Activated CD4-positive, CD25-positive, alpha-beta regulatory T cell treated with anti-CD3 and anti-CD28 coated beads, Interleukin-2, amount 50 U/mL, for 72 hours (primary cell): ENCODE data around the gene SYT17.

Experiments
- DNase-seq: peaks from one replicate; pipeline ENCODE4 v3.0.0; 2021

Gene SYT17

GRCh38 chr16:19139436-19140091, 28.5 kb upstream of the SYT17 start:
- DNase-seq: no peak

- no peak for DNase-seq
Observed at GRCh38 chr16:19140396-19140795, 27.6 kb upstream of the SYT17 start.

DNA sequence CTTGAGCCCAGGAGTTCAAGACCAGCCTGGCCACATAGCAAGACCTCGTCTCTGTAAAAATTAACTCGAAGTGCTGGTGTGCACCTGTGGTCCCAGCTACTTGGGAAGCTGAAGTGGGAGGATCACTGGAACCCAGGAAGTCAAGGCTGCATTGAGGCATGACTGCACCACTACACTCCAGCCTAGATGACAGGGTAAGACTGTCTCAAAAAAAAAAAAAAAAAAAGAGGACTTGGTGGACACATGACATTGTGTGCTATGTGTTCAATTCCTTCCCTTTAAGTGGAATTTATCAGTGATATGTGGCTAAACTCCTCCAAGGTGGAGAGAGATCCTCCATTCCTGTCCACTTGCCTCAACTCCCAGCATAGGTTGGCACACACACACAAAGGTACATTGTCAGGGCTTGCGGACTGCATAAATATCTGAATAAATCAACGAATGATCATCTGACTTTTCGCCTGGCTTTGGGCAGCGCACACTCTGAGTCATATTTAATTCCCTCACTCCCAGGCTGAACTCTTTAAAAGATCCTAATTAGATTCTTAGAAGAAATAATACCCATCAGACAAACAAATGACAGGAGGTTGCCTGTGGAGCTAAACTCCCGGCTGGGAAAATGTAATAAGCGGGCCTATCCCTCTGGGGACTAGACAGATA, 25.0 kb upstream of the SYT17 start:
- no peak for DNase-seq

DNA sequence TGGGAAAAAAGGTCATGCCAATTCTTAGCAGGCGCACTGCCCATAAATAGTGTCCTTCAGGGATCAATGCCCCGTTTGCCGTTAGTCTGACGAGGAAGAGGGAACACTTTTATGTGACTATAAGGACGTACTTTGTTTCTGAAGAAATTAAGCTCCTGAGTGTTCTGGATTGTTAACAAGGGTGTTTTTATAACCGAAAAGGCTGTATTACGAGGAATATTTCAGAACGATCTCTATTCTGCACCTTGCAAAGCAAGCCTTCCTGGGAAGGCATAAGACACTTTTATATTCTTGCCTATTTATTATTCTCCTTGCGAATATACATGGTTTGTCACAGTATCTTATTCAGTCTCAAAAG, 24.5 kb upstream of the SYT17 start:
- DNase-seq: no peak

- no peak for DNase-seq
Observed at GRCh38 chr16:19145010-19145409, 23.0 kb upstream of the SYT17 start.

- DNase-seq: no peak
Observed at GRCh38 chr16:19147126-19147525, 20.9 kb upstream of the SYT17 start.

- DNase-seq: no peak
Observed at GRCh38 chr16:19147627-19148026, 20.4 kb upstream of the SYT17 start.

- DNase-seq: no peak
Observed at GRCh38 chr16:19148189-19148588, 19.9 kb upstream of the SYT17 start.

GRCh38 chr16:19151310-19151709, 16.7 kb upstream of the SYT17 start:
- DNase-seq: no peak

GRCh38 chr16:19152042-19152441, 16.0 kb upstream of the SYT17 start:
- no peak for DNase-seq

DNA sequence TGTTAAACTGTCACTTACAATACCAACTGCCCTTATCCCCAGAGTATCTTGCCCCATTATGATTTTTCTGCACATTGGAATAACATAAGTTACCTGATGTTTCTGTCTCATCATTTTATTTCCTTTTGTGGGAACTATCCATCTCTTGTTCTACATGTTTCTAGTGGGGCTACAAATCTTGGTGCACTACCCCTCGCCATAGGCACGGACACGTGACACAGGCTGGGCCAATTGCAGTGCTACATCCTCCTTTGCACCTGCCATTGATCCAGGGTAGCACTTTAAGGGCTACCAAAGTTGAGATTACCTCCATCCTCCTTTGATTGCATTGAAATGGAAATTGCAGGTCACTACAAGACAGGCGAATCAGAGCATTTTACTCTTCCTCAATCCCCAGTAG, 14.2 kb upstream of the SYT17 start:
- no peak for DNase-seq

DNA sequence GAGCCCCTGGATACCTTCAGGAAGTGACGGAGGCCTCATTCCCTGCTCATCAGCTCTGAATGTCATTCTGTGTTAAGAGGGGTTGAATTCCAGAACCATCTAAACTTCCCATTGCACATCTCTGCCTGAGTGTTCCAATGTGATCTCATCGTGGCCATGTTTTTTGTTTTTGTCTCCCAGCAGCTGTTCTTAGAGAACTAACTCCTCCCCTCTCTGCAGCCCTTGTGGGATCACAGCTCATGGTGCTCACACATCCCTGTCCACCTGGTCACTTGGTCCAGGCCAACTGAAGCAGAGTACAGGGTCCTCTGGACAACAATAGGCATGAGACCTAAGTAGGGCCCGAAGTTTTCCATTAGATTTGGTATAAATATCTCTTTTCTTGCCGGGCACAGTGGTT, 6.0 kb upstream of the SYT17 start:
- DNase-seq: no peak

- no peak for DNase-seq
Observed at GRCh38 chr16:19163215-19163614, 4.8 kb upstream of the SYT17 start.

DNA sequence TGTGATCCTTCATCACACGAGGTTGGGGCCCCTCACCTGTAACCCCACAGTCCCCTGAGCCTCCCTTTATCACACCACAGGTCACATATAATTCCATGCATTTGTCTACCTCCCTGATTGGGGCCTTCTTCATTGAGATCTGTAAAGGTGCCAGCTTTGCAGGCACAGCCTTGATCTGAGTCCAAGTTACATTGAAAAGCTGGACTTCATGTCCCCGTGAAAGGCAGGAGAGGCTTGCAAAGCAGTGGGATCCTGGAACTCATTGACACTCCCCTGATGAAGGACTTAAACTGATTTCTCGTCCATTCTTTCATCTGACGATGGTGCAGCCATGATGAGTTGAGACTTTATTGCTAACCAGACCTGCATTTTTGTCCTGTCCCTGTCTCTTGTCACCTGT, 3.8 kb upstream of the SYT17 start:
- DNase-seq: no peak

DNA sequence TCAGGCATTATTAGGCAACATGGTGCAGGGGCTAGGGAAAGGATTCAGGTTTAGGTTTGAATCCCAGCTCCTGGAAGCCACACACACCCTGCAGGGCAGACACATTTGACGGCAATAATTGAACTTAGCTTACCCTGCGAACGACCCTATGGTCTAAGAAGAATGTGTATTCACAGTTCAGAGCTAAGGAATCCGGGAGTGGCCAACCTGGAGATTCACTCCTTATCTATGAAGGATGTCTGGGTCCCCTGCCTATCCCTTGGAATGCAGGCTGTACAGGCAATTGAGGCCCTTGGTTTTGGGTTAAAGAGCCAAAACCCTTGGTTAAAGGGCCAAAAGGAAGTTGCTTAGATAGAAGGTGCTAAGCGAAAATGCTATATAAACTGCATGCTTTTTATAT, 2.9 kb upstream of the SYT17 start:
- no peak for DNase-seq

DNA sequence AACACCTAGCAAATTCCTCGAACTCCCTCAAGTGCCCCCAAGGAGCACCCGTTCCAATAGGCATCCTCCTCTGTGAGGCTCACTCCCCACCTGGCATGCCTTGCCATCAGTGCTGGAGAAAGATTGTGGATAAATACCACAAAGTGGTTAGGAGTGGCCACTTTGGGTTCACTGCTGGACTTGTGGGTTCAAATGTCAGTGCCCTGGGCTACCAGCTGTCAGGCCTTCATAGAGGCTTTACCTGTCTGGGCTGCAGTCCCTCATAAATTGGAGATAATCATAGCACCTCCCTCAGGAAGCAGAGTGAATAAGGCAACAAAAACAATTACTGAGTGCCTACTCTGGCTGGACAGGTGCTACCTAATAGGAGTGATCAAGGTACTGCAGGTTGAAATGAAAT, 1.5 kb upstream of the SYT17 start:
- no peak for DNase-seq

DNA sequence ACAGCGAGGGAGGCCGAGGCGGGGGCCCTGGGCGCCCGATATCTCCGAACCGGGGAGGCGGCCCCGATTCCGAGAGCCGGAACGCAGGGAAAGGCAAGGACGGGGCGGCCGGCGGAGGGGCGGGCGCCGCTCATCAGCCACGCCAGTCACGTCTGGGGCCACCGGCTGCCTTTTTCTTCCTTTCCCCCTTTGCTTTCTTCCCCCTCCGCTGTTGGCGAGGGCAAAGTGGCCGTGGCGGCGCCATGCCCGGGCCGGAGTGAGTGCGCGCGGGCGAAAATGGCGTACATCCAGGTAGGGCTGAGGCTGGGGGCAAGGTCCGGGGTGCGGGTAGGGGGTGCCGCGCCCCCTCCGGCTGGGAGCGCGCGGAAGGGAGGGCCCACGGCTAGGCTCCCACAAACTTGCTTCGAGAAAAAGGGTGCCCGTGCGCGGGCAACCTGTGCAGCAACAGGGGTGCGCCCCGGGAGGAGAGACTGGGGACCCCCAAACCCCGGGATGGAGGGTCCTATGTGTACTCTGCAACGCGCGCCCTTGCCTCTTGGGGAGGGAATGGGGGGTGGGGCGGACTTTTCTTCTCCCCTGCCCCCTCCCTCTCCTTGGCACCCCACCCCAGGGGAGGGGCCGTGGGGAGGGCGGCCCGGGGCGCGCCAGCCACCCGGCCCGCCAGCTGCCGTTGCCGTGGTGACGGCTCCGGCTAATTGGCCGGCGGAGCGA, 486 bp downstream of the SYT17 start:
- no peak for DNase-seq

- no peak for DNase-seq
Observed at GRCh38 chr16:19169082-19169639, 1.1 kb downstream of the SYT17 start.

- DNase-seq: no peak
Observed at GRCh38 chr16:19170043-19170655, 2.1 kb downstream of the SYT17 start.

DNA sequence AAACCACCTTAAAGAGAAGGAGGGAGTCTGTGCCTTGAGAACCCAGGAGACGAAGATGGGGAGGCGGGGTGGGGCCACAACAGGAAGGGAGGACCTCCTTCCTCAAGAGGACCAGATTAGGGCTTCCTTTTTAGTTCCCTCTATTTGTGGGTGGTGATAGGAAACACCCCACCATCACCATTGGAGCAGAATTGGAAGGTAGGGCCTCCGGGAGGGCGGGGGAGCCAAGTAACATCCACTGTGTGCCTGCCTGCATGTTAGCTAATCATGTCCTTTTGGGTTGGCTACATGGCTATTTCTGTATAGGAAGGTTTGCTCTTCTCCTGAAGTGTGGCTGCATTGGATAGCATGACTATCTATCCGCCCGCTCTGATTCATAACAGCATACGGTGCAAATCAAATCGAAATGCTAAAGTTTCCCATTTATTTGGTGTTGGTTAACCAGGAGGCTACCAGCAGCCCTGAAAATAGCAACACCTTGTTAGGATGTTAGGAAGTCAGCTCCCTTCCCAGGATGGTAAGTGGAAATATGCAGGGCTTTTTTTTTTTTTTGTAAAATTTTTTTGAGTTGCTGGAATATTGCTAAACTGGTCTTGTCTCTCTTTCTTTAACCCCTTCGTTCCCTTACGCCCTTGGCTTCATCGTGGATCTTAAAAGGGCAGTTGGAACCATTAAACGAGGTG, 4.2 kb downstream of the SYT17 start:
- DNase-seq: no peak

DNA sequence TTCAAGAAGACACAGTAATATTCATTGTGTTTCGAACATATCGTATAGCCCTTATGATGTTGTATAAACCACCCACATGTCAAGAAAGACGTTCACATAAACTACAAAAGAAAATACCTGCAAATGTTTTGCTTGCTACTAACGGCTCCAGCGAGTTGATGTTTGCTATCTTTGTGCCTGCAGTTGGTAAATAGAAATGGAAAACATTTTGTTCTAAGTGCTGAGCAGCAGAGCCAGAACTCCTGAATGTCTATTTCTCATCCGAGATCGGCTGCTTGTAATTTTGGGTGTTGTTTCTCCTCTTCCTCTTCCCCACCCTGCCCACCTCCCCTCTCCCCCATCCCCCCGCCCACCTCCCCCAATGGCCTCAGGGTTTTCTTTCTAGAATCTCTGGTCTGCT, 5.0 kb downstream of the SYT17 start:
- no peak for DNase-seq

GRCh38 chr16:19173649-19174383, 5.8 kb downstream of the SYT17 start:
- no peak for DNase-seq
